ENCODE measurements around the gene ALPL.
"Not testable (repeated sequence)": the region's sequence is repeated elsewhere in the genome, so short reads cannot be mapped to it uniquely, and the experiment has no call there.

Gene ALPL

DNA sequence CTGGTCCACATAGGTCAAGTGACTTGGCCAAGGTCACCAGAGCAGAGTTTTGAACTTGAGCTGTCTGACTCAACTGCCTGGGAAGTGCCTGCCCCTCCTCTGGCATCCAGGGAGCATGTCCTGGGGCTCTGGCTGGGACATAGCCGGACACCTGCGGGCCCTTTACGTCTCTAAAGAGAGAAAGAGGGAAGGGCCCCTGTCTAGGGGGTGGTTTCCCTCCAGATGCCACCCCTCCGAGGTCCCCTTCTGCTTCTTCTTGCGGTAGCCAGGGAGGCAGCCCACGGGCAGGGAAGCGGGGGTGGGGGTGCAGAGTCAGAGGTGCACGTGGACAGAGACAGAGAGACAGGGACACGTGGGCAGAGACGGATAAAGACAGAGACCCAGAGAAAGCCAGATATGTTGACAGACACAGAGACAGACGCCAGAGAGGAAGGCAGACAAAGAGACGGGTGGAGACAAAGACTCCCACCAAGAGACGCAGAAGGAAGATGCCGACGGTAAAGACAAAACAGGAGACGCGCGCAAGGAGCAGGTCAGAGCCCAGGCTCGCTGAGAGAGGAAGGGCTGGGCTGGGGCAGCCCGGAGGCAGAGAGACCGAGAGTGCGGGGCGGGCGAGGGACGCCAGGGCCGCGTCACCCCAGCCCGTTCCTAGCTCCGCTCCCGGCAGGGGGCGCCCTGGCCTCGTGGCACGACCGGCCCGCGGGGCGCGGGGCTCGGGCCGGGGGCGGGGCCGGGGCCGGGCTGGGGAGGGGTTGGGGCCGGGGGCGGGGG is 458 bp upstream of the ALPL start:
- peak; percentile 40 for DNase-seq

DNA sequence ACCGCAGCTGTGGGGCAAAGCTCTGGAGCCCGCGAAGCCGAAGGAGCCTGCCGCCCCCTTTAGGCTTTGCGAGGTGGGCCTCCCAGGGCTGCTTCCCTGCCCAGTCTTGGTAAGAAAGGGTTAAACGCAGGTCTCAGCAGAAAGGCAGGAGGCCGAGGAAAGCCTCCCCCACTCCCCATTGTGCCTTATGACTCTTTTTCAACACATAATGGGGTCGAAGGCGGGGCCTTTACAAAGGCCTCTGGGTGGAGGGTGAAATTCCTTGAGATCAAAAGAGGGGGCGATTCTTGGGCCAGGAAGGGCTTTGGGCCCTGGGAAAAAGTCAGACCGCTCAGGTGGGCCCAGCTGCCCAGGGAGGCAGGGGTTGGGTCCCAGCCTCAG is 880 bp downstream of the ALPL start:
- DNase-seq: no peak

DNA sequence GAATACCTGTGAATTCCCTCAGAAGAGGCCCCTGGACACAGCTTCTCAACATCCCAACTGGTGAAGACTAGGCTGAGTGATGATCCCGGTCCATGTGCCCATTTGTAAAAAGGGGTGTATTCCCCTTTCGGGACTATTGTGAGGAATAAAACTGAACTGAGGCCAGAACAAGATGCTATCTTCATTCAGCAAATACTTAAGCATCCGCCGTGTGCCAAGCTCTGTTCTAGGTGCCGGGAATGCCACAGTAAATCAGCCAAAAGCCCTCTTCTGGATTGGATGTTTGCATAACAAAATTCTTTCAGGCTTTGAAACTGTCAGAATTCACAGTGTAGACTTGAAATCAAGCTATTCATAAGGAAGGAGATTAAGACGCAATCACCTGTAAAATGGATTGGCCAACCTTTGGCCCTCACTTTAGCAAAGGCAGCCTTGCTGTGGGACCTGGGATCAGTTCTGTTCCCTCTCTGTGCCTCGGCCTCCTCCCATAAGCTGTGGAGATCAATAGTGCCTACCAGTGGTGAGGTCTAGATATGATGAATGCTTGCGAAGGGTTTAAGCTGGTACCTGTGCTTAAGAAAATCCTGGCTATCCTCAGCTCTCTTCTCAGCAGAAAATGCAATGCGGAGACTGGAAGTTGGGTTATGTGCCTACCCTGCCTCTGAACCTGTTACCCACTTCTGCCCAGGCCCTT is 1.8 kb downstream of the ALPL start:
- no peak for DNase-seq

DNA sequence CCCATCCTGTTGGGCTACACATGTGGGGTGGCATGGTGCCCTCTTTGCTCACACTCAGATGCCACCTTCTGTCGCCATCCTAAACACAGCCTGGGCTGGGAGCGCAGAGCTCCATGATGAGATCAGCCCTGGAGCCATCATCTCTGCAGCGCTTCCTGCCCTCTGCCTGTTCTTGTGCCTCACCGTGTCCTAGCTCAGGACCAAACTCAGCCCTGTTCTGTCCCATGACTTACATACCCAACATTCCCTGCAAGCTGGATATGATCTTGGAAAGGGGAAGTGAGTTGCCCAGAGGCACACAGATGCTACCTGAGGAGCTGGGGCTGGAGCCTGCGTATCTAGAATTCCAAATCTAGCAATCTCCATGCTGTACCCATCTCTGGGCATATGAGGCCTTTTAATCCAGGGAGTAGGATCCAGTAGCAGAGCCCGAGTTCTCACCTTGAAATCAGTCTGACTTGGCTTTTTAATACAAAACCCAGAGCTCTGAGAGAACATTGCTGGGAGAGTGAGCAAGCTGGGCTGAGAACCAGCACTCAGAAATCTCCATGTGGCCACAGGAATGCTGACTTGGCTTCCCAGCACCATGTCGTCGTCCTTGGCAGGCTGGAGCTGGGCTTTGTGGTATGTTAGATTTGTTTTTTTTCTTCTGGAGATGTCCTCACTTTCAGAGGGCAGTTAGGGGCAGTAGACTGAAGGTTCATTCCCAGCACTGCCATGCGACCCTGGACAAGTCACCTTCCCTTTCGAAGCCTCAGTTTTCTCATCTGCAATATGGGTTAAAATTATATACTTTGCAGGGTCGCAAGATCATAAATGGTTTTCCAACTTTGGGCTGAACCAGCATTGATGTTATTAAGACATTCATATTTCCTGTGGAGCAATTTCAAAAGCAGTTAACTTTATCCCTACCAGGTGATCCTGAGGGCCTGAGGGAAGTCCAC is 2.6 kb downstream of the ALPL start:
- DNase-seq: no peak

DNA sequence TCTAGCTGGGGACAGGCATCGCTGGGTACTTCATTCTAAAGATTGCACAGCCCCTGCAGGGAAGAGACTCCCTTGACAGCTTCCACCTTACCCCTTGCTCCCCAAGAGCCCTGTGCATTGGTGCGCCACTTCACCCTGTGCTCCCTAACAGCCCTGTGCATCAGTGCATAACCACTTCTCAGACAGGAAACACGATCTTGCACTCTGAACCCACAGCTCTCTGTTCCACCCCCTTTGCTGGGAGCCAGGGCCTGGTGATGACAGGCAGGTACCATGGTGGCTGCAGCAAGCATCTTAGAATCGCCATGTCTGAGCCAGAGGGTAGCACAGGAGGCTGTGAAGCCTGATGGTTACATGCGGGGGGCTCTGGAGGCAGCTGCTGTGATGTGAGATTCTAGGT is 5.0 kb downstream of the ALPL start:
- DNase-seq: no peak

DNA sequence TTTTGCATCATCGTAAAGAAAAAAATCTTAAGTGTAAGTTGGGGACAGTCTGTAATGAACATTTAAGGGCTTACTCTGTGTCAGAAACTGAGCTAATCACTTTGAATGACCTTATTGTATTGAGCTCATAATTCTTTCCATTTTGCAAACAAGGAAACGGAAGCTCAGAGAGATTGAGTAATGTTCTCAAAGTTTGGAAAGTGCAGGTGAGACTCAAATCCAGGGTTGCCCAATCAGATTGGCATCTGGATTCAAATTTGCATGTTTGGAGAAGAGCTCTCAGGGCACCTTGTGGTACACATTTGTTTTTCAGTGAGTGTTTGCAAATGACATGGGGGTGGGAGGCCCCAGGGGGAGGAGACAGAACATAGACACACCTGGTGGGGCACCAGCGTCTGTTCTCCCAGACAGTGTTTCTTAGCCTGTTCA is 8.0 kb downstream of the ALPL start:
- DNase-seq: no peak

DNA sequence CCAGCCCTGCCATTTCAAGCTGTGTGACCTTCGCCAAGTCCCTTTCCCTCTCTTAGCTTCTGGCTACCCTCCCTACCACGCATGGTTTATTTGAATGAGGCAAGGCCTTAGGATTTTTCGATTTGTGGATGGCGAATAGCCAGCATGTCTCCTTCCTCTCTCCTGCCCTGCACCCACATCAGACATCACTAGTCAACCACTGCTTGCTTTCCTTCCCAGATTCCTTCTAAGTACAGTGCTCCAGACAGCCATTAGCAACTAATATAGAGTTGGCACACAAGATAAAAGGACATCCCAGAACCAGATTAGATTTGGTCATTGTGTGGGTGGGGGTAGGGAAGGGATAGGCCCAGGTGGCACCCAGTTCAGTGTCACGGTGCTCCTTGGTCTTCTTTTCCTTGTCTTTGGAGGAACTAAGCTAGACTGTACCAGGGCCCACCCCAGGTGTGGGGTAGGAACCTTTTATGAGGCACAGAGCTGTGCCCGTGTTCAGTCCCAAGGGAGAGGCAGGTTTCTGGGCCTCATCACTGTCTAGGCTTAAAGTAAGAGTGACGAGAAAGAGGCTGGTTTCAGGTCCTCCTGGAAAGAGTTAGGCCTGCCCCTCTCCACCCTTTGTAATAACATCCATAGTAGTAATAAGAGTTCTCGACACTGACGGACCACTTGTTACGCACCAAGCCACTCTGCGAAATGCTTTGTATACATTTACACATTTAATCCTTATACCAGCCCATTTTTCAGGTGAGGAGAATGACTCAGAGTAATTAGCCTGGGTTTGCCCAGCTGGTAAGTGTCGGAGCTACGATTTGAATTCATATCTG is 8.6 kb downstream of the ALPL start:
- DNase-seq: no peak

DNA sequence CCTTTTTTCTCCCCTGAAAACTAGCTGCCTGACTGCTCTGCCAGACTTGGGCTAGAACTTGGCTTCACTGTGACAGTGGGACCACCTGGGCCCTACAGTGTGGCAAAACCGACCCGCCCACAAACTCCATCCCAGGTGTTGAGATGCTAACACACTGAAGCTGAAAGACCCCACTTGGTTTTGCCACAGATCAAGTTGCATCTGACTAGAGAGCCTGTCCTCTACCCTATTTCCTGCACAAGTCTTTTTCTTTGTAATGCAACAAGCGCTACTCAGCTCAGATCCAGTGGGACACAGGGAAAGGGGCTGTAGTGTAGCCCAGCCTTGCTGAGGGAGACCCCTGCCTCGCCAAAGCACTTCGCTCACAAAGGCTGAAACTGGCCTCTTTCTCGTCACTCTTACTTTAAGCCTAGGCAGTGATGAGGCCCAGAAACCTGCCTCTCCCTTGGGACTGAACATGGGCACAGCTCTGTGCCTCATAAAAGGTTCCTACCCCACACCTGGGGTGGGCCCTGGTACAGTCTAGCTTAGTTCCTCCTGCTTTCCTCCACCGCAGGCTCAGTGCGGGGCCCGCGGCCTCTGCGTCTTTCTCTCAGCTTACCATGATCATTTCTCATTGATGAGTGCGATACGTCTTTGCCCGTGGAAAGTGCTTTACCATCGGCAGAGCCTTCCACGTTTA is 9.7 kb downstream of the ALPL start:
- DNase-seq: no peak

DNA sequence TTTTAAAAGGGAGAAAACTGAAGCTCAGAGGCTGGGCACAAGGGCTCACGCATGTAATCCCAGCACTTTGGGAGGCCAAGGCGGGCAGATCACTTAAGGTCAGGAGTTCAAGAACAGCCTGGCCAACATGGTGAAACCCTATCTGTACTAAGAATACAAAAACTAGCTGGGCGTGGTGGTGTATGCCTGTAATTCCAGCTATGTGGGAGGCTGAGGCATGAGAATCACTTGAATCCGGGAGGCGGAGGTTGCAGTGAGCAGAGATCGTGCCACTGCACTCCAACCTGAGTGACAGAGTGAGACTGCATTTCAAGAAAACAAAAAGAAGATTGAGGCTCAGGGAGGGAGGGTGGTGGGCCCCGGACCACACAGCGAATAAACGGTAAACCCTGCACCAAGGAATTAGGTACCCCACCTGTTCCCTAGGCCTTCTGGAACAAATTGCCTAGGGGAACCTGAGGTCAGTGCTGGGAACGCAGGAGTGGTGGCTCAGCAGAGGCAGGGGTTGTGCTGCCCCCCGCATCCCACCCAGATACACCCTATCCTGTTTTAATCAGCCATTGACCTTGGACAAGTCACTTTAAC is 10.4 kb downstream of the ALPL start:
- DNase-seq: not testable (repeated sequence)

DNA sequence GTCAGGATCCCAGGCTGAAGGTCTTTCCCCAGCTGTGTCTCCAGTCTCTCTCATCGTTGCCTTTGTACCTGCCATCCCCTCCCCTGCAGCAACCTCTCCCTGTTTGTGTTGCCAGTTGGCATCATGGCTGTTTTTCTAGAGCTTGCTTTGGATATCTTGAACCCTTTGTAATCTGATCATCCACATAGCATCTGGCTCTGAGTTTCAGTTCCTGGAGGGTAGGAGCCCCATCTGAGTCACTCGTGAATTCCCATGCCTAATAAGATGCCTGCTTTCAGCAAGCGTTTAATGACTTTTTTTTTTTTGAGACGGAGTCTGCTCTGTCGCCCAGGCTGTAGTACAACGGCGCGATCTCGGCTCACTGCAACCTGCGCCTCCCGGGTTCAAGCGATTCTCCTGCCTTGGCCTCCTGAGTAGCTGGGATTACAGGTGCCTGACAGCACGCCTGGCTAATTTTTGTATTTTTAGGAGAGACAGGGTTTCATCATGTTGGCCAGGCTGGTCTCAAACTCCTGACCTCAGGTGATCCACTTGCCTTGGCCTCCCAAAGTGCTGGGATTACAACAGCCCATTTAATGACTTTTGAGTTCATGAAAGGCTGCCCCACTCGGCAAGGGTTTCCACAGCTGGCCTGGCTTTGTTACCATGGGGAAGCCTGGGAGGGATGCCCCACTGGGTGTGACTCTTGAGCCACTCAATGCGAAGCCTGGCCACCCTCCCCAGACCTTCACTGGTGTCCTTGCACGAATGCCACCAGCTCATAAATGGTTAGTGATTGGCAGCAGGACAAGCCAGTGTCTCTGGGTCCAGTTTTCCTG is 11.9 kb downstream of the ALPL start:
- DNase-seq: no peak

DNA sequence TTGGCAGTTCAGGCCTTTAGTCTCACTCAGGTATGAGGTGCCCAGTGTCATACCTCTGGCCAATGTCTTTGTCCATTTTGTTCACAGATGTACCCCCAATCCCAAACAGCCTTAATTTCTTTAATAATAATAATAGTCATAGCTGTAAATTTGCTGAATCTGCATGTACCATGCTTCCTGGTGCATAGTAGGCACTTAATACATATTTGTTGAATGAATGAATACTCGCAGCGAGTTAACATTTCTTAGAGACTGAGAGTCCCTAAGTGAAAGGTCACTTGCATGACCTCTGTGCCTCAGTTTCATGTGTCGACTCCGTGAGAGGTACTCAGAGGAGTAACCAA is 12.5 kb downstream of the ALPL start:
- no peak for DNase-seq

DNA sequence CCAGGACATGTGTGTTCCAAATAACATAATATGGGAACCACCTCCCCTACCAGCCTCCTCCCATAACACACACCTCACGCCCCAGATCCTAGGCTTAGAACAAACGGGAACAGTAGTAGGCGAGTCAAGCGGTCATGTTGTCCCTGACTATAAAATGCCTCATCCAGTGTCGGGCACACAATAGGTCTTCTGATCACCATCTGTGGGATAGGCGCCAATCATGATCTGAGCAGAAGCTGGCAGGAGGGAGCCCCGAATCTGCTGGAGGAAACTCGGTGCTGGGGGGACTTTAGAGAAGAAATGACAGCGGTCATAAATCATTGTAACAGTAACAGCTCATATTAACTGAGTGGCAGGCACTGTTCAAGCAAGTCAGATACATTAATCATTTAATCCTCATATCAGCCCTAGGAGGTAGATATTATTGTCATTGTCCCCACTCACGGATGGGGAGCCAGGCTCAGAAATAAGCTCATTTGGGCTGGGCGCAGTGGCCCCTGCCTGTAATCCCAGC is 13.4 kb downstream of the ALPL start:
- DNase-seq: no peak

DNA sequence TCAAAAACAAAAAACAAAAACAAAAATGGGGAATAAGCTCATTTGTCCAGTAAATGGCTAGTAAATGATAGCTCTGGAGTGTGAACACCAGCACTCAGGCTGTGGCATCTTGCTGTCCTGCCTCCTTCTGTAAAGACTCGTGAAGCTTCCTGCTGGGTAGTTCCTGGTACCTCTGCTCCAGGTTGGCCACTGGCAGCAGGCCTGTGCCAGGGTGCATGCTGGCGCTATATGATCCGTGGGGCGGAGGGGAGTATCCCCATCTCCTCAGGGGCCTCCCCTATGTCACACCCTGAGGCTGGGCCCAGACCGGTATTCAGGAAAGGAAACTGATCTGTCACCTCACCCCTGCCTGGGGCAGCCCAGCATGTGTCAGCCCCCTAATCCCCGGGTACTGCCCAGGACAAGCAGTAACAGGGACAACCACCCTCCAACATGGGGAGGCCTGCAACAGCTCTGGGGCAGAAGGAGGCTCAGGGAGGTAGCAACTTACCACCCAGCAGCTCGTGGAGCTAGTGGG is 14.1 kb downstream of the ALPL start:
- DNase-seq: no peak

DNA sequence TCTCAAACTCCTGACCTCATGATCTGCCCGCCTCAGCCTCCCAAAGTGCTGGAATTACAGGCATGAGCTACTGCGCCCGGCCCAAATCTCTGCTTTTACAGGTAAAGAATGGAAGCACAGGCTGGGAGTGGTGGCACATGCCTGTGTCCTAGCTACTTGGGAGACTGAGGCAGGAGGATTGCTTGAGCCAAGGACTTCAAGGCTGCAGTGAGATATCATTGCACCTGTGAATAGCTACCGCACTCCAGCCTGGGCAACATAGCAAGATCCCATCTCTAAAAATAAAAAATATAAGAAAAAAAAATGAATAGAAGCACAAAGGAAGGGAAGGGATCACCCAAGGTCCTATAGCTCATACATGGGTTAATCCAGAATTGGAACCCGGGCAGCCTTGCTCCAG is 15.0 kb downstream of the ALPL start:
- DNase-seq: no peak

DNA sequence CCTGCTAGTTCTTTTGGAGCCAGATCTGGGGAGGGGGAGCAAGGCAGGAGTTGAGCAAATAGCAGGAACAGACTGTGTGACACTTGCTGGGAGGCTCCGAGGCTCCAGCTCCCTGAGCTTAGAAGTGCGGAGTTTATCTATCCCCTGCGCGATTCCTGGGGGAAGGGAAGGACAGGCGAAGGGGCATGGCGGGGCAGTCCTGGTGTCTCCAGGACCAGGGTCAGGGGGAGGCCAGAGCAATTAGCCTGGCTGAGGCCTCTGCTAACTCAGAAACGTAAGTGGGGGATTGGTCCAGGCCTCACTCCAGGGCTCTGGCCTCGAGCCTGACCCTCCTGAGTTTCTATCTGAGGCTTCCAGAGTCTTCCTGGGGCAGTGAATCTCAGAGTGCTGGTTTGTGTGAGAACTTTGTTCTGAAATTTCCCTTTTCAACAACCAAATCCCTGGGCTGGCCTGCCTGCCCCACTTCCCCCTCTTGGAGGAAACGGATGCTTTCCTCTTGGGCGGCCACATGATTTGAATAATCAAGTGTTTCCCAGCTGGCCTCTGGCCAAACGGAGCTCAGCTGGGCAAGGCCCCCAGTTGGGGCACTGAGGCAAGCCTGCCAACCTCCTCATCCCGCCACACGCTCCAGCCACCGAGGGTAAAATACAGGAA is 15.6 kb downstream of the ALPL start:
- DNase-seq: peak; percentile 68

DNA sequence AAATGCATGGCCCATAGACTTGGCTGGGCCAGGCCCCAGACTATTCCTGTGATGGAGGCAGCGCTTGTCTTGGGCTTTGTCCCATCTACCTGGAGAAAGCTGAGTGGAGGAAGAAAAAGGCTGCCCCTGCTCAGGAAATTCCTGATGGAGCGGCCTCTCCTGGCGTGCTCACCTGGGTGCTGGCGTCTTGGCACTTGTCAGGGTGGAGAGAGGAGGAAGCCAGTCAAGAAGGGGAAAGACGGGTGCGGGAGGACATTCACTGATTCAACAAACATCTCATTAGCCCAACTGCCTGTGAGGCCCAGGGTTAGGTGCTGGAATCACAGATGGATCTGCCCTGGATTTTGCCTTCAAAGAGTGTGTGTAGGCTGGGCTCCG is 16.1 kb downstream of the ALPL start:
- DNase-seq: no peak

DNA sequence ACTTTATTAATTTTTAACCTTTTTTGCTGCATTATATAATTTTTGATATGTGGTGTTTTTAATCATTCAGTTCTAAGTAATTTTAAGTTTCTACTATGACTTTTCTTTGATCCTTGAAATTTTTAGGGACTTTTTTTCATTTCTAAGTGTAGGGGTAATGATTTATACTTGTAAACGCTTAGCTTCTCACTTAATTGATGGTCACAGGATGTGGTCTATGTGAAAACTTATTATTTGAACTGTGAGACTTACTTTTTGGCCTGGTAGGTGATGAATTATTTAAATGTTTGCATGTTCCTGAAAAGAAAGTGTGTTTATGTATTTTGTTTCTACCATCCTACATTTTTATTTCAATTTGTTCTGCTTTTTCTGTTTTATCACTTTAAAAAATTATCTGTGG is 17.2 kb downstream of the ALPL start:
- no peak for DNase-seq

DNA sequence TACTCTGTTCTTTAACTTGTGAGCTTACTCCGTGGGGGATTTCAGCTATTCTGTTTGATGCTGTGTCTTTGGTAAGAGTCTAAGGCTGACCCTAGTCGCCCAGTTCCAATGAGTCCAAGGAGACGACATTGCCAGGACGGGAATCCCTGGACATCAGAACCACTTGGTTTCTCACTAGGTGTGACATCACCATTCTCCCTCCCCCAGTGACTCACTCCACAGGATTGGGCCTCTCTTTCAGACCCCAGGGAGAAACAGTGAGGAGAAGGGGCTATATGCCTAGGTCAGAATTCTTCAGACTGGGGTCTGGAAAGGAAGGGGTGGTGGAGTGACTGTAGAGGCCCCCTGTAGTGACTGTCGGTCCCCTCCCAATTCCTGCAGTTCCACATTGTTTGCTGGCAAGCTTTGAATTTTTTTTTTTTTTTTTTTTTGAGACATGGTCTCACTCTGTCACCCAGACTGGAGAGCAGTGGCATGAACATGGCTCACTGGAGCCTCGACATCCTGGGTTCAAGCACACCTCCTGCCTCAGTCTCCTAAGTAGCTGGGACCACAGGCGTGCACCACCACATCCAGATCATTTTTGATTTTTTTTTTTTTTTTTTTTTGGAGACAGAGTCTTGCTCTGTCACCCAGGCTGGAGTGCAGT is 21.3 kb downstream of the ALPL start:
- no peak for DNase-seq

DNA sequence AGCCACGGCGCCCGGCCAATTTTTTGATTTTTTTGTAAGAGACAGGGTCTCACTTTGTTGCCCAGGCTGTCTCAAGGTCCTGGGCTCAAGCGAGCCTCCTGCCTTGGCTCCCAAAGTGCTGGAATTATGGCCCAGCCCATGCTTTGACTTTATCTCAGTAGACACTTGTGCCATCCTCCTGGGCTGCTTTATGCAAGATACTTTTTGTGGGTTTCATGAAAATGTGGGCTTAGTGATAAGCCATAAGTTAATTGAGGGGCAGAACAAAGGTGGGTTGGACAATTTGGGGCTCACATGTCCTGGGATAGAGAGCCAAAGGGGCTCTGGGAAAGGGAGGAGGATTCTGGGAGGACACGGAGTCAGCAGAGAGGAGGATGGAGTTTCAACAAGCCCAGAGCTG is 22.0 kb downstream of the ALPL start:
- no peak for DNase-seq

All from midbrain (tissue), 1 donor.